HG02852 (cell line): Measurements from ENCODE around the gene NRN1L.
"Not testable (repeated sequence)": the region's sequence is repeated elsewhere in the genome, so short reads cannot be mapped to it uniquely, and the experiment has no call there.

Experiments used
- ATAC-seq: cut with Tn5 transposase; IDR thresholded peaks from one replicate; pipeline ENCODE4 v1.9.1; 2021; ENCODE audit warnings: mild to moderate bottlenecking, moderate library complexity; ENCODE audit not compliant: unreplicated experiment

The NRN1L gene

DNA sequence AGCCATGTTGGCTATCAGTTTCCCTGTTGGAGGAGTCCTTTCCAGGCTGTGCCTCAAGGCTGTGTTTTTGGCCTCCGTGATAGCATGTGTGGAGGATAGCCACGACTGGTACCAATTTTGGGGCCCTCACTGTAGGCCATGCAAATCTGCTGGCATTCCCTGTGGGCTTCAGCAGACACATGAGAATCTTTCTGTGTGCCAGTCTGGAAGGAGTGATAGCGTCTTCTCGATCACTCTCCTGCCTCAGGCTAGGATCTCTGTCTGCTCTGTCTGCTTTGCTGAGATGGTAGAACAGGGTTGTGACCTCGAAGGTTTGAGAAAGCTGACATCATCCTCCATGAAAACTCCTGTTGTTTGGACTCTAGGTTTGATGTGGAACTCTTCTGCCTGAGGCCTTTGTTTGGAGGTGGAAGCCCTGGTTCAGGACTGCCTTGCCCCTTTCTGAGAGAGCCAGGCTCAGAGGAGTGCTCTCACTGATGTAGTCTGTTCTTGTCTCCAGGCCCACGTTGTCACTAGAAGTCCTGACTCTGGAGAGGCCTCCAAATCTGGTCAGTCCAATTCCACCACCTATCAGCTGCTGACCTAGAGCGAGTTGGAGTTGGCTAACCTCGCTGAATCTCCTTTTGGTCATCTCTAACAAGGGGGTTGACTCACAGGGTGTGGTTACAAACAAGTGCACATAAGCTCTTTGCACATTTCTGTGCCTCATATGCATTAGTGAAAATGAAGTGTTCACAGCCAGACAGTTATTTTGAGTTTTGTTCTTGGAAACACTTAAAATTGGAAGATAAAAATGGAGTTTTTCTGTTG lies 23.9 kb upstream of the NRN1L start:
- no peak for ATAC-seq

DNA sequence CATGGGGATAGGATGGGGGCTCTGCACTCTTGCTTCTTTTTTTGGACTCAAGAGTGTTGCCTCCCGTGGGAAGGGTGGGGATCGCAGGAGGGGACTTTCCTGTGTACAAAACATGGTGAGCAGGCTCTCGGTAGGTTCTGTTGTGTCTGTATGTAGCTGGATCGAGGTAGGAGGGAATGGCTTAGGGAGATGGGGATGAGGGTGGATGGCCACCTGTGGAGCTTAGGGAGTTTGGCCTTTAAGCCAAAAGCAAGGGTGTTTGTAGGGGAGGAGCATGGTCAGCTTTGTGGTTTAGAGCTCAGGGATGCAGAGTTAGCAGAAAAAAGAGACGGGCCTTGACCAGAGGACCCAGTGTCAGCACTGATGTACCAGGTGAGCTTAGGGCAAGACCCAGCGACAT lies 22.8 kb upstream of the NRN1L start:
- ATAC-seq = no peak

DNA sequence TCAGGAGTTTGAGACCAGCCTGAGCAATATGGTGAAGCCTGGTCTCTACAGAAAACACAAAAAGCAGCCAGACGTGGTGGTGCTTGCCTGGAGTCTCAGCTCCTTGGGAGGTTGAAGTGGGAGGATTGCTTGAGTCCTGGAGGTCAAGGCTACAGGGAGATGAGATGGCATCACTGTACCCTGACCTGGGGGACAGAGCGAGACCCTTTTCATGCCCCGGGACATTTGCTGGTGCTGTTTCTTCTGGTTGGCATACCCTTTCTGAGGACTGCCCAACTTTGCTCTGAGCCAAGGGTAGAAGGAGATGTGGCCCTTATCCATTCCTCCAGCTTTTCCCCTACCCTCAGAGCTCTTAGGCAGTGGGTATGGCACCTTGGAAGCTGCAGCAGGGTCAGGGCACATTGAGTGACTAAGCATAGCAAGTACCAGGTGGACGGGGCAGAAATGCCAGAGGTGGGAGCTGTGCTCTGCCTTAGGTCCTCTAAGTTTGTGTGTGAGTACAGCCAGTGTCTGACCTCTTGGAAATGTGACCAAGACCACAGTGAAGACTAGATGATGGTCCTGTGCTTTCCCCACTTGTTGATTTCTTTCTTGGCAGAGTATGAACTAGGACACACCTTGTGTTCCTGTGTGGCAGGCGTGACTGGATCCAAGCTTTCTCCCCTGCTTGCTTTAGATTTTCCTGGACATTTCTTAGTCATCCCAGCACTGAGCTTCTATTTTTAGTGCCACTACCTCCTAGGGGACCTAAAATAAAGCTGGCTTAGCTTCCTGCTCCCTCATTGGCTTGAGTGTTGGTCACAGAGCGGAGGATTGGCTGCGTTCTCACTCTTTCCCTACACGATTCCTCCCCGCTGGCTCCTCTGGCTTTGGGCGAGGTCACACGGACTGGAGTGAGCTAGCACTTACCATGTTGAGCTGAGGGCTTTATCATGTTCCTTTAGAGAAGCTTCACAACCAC lies 21.8 kb upstream of the NRN1L start:
- no peak for ATAC-seq

DNA sequence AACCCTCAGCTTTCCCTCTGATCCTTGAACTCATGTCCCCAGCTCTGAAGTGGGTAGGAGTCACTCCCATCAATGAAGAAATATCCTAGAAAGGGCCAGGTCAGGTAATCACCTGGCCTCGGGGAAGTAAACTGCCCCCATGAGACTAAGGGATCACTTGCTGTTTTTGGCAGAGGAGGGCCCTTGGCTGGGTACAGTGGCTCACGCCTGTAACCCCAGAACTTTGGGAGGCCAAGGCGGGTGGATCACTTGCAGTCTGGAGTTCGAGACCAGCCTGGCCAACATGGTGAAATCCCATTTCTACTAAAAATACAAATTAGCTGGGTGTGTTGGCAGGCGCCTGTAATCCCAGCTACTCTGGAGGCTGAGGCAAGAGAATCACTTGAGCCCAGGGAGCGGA lies 20.6 kb upstream of the NRN1L start:
- not testable (repeated sequence) for ATAC-seq

DNA sequence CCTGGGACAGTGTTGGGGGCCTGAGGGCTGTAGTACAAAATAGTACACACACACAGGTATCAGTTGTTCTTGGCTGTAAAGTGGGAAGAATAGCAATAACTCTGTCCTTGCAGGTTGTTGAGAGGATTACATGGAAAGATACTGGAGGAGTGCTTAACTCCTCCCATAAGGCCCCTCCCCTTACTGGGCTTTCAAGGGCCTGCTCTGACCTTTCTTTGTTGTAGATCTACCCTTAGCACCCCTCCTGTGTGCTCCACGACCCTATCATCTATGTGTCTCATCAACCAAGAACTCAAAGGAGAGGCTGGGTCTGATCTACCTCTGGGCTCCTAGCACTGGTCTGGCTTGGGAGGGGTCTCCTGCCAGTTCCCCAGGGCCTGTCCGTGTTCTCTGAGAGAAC lies 20.1 kb upstream of the NRN1L start:
- no peak for ATAC-seq

DNA sequence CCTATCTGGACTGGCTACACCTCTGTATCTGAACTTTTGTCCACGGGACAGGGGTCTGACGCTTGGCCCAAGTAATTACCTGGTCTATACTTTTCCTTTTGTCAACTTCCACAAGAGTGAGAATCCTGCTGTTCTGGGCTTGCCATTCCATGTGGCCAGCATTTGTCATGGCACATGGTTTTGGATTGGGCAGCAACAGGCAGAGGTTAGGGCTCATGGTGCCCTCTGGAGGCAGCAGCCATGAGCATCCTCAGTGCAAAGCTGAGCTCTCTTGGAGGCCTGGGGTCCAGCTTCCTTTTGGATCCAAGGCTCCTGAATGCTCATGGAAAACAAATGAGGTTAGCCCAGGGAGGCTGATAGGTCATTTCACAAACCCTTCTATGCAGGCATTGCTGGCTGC lies 19.4 kb upstream of the NRN1L start:
- no peak for ATAC-seq

DNA sequence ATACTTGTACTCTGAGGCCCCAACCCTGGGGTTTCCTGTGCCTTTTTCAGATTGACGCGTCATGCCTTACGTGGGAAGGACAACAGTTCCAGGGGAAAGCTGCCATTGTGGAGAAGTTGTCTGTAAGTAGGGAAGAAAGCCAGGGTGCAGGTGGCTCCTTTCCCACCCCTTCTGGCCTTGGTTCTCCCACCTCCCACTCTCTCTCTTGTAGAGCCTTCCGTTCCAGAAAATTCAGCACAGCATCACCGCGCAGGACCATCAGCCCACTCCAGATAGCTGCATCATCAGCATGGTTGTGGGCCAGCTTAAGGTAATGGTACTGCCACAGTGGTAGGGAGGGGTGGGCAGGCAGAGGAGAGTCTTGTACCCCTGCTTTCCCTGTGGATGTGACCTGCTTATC lies 16.4 kb upstream of the NRN1L start:
- no peak for ATAC-seq

DNA sequence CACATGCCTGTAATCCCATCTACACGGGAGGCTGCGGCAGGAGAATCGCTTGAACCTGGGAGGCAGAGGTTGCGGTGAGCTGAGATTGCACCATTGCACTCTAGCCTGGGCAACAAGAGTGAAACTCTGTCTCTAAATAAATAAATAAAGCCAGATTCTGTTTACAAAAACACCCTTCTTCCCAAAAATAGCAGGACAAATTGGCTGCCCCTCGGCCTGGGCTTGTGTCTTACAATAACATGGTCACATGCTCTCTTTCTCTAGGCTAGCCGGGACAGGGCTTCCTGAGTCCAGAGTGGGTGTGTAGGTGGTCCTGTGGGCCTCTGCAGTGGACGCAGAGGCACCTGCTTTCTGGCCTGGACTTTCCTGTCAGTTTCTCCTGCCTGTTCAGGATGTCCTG lies 15.0 kb upstream of the NRN1L start:
- no peak for ATAC-seq

DNA sequence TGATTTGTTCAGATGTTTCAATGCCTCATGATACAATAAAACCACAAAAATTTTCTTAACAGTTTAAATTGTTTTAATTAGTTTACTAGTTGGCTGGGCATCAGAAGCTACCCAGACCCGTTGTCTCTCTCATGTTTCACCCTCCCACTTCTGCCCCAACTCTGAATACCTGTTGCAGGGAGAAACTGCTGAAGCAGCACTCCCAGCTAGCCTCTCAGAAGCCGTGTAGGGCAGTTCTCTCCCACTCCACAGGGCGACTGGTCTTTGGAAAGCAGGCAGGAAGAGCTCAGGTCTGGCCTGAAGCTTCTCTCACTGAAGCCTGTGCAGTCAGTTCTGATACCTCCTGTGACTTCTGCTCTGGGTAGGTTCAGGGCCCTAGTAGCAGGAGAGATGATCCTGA lies 13.4 kb upstream of the NRN1L start:
- ATAC-seq = no peak

DNA sequence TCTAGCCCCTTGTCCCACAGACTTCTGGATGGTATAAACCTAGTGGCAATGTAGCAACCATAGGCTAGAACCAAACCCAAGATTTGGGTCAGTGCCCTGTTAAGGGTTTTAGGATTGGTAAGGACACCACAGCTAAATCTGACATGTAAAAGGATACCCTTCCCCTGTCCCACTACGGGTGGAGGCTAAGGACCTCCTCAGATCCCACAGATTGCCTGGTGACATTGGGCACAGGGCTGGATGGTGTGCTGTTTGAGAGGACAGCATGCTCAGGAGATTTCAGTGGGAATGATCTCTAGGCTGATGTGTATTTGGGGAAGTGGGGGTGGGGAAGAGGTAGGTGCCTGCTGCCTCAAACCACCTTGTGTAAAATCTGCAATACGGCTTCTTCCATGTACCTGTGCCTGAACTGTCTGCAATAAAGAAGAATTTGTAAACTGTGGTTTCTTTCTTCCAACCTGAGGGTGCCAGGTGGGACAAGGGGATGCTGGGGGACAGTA lies 12.5 kb upstream of the NRN1L start:
- no peak for ATAC-seq

DNA sequence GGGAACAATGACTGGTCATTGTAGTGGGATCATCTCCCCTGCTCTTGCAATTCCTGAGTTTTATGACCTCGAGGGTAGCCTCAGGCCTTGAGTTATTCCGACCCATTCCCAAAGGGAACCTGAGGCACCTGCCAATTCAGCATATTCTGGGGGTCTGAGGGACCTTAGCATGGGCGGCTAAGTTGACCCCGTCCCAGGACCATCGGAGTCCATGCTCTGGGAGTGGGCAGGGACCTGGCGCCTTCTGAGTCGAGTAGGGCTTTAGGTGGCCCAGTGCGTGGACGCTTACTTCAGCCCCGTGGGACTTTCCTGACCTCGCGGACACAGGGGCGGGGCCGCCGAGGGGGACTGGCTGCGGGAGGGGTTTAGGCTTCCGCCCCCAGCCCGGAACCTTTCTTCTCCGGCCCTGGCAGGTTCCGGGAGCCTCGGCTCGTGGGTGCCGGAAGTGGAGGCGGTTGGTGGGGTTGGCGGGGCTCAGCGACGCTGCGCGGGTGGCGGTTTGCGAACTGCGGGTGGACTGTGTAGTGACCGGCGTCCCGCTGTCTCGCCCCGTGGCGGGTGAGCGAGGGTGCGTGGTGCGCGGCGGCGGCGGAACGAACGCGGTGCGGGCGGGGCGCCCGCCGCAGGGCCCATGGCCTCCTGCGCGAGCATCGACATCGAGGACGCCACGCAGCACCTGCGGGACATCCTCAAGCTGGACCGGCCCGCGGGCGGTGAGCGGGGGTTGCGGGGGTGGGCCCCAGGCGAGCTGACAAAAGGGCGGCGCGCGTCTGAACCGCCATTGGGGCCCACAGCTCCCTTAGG lies 11.9 kb upstream of the NRN1L start, which contains the start of gene EDC4:
Gene EDC4, plus strand, starts transcription at position 422 of the 804 bp plus-strand sequence. Its CDS starts 210 bp downstream, at position 632.
- ATAC-seq = peak; percentile 81

DNA sequence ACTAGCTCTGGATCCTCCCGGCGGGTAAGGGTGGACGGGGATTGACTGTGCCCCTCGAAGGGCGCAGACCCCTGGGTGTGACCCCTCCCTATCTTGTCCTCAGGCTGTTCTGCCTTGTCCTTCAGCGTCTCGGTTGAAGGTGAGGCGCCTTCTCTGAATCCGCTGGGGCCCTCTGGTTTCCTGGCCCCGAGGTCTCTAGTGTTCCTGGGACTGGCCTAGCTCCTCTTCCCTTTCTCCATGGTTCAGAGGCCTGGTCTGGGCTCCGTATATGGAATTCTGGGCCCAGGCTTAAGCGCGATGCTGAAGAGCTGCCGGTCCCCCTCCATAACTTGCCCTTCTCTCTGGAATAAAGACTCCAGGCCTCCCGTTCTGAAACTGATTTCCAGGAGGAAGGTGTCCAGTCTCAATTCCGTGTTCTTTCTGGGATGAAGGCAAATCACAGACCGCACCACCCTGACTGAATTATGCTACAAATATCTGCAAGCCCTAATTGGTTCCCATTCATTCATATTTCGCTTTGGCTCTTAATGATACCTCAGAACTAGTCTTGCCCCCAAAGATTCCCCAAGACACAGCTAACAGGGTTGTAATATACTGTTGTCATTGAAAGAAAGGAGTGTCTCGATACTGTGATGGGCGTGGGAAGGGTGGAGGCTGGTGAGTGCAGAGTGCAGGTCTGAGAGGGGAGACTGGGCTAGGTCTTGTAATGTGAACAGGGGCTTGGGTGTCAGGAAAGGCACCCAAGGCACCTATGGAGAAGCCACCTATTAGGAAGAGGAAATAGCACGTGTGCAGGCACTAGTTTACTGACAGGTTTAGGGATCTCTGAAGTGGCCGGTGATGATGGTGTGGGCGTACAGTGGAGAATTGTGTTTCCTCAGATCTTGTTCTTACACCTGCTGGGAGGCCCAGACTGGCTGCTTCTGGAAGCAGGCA lies 11.0 kb upstream of the NRN1L start:
- no peak for ATAC-seq

DNA sequence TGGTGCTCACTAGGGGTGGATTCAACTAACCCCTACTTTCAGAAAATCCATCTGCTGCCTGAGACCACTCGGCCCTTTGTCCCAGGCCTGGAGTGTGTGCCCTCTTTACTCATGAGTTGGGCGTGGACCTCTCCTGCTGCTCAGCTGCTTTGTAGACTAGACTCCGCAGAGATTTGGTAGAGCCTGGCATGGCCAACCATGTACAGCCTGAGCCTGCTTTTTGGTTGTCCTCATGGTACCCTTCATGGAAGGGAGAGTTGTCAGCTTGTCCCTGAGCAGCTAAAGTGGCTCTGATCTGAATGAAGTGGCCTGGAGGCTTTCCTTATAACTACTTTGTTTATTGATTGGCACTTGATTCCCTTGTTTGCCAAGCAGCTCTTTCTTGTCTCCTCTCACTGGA lies 10.3 kb upstream of the NRN1L start:
- no peak for ATAC-seq

DNA sequence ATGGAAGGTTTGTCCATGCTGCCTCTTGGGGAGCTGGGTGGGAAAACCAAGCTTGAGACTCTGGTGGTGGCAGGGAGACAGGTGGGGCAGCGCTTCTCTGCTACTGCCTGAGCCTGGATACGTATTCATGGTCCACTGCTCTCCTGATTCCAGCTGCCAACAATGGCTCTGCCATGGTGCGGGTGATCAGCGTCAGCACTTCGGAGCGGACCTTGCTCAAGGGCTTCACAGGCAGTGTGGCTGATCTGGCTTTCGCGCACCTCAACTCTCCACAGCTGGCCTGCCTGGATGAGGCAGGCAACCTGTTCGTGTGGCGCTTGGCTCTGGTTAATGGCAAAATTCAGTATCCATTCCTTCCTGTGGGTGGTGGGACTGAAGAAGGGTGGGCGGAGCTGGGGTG lies 7.6 kb upstream of the NRN1L start:
- ATAC-seq = no peak

DNA sequence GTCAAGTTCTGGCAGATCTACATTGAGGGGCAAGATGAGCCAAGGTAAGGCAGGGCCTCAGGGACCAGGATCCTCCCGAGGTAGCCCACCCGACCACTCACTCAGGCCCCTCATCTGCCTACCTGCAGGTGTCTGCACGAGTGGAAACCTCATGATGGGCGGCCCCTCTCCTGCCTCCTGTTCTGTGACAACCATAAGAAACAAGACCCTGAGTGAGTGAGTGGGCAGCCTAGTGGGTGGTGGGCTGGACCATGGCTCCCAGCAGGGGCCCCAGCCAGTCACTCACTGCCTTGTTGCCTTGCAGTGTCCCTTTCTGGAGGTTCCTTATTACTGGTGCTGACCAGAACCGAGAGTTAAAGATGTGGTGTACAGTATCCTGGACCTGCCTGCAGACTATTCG lies 6.5 kb upstream of the NRN1L start:
- ATAC-seq = no peak

DNA sequence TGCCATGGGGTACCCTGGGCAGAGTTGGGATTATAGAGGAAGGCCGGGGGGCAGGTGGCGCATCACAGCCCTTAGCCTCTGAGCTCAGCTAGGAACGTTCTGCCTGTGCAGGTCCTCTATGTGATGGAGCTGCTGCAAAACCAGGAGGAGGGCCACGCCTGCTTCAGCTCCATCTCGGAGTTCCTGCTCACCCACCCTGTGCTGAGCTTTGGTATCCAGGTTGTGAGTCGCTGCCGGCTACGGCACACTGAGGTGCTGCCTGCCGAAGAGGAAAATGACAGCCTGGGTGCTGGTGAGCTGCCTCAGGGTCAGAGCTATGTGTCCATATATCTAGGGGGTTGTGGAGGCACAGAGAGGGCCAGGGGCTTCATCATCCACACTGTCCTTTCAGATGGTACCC lies 5.8 kb upstream of the NRN1L start:
- ATAC-seq = no peak

DNA sequence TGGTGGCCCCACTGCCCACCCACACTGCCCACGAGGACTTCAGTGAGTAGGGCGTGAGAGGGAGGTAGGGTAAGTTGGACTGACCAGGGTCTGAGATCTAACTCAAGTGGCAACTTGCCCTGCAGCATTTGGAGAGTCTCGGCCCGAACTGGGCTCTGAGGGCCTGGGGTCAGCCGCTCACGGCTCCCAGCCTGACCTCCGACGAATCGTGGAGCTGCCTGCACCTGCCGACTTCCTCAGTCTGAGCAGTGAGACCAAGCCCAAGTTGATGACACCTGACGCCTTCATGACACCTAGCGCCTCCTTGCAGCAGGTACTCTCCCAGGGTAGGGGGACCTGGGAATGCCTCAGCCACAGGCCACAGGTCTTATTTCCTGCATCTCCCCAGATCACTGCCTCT lies 5.2 kb upstream of the NRN1L start:
- ATAC-seq = no peak

DNA sequence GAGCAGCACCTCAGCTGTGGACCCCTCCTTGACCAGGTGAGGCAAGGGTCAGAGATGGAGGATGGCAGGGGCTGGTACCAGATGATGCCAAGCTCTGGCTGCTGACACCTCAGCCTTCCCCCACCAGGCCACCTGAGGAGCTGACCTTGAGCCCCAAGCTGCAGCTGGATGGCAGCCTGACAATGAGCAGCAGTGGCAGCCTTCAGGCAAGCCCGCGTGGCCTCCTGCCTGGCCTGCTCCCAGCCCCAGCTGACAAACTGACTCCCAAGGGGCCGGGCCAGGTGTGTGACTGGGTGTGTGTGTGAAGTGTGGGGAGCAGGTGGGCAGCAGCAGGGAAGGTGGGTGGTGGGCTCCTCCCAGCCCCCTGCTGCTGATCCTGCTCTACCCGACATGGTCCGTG lies 4.7 kb upstream of the NRN1L start:
- ATAC-seq = no peak

DNA sequence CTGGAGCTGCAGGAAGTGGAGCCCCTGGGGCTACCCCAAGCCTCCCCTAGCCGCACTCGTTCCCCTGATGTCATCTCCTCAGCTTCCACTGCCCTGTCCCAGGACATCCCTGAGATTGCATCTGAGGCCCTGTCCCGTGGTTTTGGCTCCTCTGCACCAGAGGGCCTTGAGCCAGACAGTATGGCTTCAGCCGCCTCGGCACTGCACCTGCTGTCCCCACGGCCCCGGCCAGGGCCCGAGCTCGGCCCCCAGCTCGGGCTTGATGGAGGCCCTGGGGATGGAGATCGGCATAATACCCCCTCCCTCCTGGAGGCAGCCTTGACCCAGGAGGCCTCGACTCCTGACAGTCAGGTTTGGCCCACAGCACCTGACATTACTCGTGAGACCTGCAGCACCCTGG lies 4.1 kb upstream of the NRN1L start:
- no peak for ATAC-seq

DNA sequence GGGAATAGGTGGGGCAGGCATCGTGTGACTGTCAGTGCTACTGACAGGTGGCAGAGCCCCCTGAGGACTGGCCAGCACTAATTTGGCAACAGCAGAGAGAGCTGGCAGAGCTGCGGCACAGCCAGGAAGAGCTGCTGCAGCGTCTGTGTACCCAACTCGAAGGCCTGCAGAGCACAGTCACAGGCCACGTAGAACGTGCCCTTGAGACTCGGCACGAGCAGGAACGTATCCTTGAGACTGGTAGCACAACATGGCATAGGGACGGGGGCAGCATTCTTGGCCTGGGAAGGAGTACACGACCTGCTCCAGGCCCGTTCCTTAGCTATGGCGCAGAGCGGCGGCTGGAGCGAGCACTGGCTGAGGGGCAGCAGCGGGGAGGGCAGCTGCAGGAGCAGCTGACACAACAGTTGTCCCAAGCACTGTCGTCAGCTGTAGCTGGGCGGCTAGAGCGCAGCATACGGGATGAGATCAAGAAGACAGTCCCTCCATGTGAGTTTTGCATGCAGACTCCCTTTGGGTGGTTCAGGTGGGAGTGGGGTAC lies 3.0 kb upstream of the NRN1L start:
- no peak for ATAC-seq
